ENCODE results near the gene ATP8A1.

The ATP8A1 gene

GRCh38 chr4:42562016-42562415 is 94.9 kb downstream of the ATP8A1 start:
- no peak for DNase-seq

GRCh38 chr4:42561031-42561430 is 95.9 kb downstream of the ATP8A1 start:
- no peak for DNase-seq

DNA sequence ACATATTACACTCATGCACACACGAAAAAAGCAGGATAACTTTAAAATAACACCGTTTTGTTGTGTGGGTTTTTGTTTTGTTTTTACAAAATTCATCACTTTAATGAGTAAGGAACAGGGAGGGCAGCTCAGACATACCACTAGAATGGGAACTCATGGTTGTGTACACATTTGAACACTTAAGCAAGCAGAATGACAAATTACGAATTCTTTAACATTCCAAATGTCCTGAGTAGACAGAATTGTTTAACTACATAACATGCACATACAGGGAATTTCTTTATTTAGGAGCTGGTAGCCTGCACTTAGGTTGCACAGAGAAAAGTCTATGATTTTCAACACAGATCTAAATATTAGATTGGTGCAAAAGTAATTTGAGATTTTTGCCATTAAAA is 96.4 kb downstream of the ATP8A1 start:
- no peak for DNase-seq

DNA sequence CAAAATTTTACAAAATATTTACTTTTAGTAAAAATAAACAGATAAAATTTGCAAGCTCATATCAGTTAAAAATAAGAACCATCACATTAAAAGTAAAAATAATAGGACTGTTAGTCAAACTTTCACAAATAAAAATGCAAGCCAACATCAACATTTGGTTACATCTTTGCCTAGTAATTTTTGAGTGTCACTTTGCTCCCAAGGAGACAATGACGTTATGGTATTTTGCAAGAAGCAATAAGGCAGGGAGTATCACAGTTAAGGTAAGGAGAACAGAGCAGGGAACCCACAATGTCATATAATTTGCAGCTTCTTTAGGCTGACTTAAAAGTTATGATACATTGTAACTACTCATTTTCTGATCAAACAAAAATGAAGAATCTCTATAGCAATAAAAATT is 98.7 kb downstream of the ATP8A1 start:
- DNase-seq: no peak

GRCh38 chr4:42555828-42556227 is 101.1 kb downstream of the ATP8A1 start:
- DNase-seq: no peak

GRCh38 chr4:42554072-42554471 is 102.8 kb downstream of the ATP8A1 start:
- no peak for DNase-seq

GRCh38 chr4:42549896-42550295 is 107.0 kb downstream of the ATP8A1 start:
- no peak for DNase-seq

GRCh38 chr4:42547805-42548204 is 109.1 kb downstream of the ATP8A1 start:
- no peak for DNase-seq

DNA sequence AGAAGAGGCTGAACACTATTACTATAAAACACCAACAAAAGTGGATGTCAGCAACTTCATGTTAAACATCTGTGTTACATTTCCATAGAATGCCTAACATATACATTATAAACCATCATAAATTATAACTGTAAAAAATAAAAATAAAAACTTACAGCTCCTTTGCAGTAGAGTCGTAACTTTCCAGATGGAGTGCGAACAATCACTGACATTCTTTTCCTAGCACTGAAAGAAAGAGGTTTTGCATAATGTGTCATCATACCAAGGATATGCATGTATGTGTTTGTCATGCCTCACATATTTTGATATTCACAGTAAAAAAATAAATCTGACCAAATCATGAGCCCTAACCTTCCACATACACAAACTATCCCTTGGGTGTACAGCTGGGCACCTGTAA is 113.1 kb downstream of the ATP8A1 start:
- no peak for DNase-seq

- no peak for DNase-seq
These were observed 113.8 kb downstream of the ATP8A1 start for GRCh38 chr4:42543126-42543525.

GRCh38 chr4:42541647-42542046 is 115.3 kb downstream of the ATP8A1 start:
- no peak for DNase-seq

DNA sequence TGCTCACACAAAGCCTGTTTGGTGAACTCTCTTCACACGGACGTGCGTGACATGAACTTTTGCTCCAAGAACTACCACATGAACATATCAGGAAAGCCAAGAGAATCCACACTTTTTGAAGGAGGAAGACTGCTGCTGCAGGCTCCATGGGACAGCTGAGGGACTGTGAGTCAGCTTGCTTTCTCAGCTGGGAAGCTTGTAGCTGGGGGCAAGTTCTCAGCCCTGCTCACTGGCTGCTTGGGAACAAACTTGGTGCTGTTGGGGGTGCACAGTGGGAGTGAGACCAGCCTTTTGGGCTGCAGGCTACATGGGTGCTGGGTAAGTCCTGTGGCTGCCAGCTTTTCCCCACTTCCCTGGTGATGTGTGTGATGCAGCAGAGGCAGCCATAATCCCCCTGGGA is 123.9 kb downstream of the ATP8A1 start:
- no peak for DNase-seq

DNA sequence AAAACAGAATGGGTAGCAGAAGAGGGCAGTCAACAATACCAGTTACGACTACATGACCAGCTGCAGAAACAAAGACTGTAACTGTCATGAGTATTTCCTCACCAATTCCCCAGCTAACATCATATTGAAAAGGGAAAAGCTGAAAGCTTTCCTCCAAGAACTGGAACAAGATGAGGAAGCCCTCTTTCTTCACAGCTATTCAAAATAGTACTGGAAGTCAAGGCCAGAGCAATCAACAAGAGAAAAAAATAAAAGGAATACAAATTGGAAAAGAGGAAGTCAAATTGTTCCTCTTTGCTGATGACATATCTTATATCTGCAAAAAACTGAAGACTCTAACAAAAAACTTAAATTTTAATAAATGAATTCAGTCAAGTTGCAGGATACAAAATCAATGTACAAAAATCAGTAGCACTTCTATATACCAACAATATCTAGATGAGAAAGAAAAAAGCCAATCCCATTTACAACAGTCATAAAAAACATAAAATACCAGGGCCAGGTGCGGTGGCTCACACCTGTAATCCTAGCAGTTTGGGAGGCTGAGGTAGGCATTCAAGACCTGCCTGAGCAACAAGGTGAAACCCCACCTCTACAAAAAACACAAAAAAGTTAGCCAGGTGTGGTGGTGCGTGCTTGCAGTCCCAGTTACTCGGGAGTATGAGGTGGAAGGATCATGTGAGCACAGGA is 125.4 kb downstream of the ATP8A1 start:
- no peak for DNase-seq

GRCh38 chr4:42523066-42523718 is 133.7 kb downstream of the ATP8A1 start:
- DNase-seq: no peak

- DNase-seq: peak; percentile 21
These were observed 137.0 kb downstream of the ATP8A1 start for GRCh38 chr4:42519803-42520417.

DNA sequence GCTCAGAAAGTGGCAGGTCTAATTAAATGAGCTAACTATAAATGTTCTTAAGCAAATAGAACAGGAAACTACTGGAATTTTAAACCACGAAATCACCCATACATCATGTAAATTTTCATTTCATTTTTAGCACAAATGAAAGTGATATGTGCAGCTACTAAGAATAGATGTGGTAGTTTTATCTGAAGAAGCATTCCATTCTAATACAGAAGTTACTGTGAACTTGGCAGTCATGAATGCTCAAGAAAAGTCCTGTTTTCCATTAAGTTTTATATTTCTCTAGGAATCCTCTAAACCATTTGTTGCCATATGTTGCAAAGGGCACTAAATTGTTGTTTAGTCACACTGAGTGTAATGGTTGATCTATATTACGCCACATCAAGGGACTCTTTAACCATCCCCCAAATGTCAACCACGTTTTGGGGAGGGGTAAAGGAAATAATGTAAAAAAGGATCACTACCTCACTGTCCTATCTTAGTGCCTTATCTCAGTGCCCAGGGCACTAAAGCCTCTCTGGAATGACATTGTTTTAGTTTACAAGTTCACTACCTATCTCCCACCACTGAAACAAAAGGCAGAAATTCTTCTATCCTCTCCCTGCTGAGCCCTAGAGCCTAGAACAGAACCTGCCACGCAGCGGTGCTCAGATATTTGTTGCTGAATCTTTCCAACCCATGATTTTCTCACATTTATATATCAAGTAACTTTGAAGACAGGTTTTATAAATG is 141.6 kb downstream of the ATP8A1 start:
- no peak for DNase-seq

GRCh38 chr4:42513748-42514492 is 143.0 kb downstream of the ATP8A1 start:
- no peak for DNase-seq

GRCh38 chr4:42512226-42512625 is 144.7 kb downstream of the ATP8A1 start:
- DNase-seq: no peak

DNA sequence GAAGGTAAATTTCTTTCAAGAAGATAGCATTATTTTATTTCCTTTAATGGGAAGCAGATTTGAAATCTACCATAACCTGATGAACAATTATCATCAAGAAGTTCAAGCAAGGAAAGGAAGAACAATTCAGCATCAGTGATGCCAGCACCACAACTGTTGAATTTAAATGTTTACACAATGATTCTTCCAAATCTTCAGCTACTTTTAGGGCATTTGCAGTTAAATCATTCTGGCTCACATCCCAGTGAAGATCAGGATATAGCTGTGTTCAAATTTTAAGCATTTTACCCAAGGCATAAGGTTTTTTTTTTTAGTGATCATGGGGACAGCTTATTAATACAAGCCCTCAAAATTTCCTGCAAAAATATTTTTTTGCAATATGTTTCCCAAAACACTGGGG is 146.7 kb downstream of the ATP8A1 start:
- DNase-seq: no peak

DNA sequence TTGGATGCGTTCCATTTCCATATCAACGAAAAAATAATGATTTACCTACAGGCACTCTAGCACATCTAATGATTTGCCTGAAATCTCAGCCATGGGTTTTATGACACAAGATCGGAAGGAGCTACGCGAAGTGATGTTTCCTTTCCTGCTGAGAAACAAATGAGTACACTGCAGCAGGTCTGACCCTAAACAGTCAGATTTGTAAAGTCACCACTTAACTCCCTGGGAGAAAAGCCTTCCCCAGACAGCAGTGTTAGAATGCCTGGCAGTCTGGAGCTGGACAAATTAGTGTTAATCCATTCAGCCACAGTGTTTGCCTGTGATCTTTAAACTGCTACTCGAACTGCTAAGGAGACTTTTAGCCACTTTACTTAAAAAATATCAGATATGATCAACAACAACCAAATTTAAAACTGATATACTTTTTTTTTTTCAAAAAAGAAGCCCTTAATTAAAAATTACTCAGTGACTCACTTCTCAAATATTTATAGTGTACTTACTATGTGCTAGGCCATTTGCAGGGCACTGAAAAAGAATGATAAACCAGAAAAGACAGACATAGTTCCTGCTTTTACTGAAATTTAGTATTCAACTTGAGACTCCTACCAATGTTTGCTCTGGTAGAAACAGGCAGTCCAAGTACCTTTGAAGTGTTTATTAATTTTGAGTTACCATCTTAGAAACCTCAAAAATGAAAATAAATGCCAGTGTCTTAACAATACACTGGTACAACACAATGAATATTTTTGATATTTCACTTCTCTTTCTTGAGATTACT is 155.1 kb downstream of the ATP8A1 start:
- no peak for DNase-seq

GRCh38 chr4:42498040-42498439 is 158.9 kb downstream of the ATP8A1 start:
- DNase-seq: no peak

Data from activated CD4-positive, alpha-beta T cell treated with anti-CD3 and anti-CD28 coated beads, Interleukin-2, amount 50 U/mL, for 1 hour (primary cell).